Spleen (tissue), 11 donors: ENCODE data around the gene GBX2. TPM values are rescaled to one million over a fixed set of nuclear protein-coding genes. Genes with fewer than 3 reads are reported as not detected.

ENCODE experiments used
- DNase-seq: peaks from one replicate; pipeline ENCODE4 v3.0.0-alpha.2; 2020
- H3K27ac ChIP-seq, 8 donors: fragments of 200-600 bp; sonication (generic) in 7 of 8; 1 replicate in 4 of 8; 2 replicates in 4 of 8; pipeline versions ENCODE4 v1.5.0 to v1.8.0; 2016 to 2021; ENCODE audit warnings: inconsistent platforms in 4 of 8, mild to moderate bottlenecking in 4 of 8, moderate library complexity in 1 of 8
- H3K27me3 ChIP-seq, 7 donors: fragments of 200-600 bp; sonication (generic) in 6 of 7; replicated peaks in 1 of 7; 1 replicate in 4 of 7; 2 replicates in 3 of 7; pipeline versions ENCODE4 v1.5.0 to v1.8.0; 2016 to 2021; ENCODE audit warnings: inconsistent platforms in 3 of 7, mild to moderate bottlenecking in 1 of 7
- H3K36me3 ChIP-seq, 6 donors: fragments of 200-600 bp; sonication (generic) in 5 of 6; 1 replicate in 4 of 6; 2 replicates in 2 of 6; pipeline versions ENCODE4 v1.5.0 to v1.8.0; 2016 to 2021; ENCODE audit warnings: inconsistent platforms in 2 of 6
- H3K4me1 ChIP-seq, 6 donors: fragments of 200-600 bp; sonication (generic) in 5 of 6; 1 replicate in 3 of 6; 2 replicates in 3 of 6; pipeline versions ENCODE4 v1.5.0 to v1.8.0; 2016 to 2021; ENCODE audit warnings: inconsistent platforms in 3 of 6
- H3K4me3 ChIP-seq, 8 donors: fragments of 200-600 bp; sonication (generic) in 7 of 8; 1 replicate in 4 of 8; 2 replicates in 4 of 8; pipeline versions ENCODE4 v1.5.0 to v1.8.0; 2016 to 2021; ENCODE audit warnings: inconsistent platforms in 4 of 8, mild to moderate bottlenecking in 4 of 8, moderate library complexity in 2 of 8
- H3K9me3 ChIP-seq, 8 donors: fragments of 200-600 bp; sonication (generic) in 7 of 8; 1 replicate in 4 of 8; 2 replicates in 4 of 8; pipeline versions ENCODE4 v1.5.0 to v1.8.0; 2016 to 2021; ENCODE audit warnings: inconsistent platforms in 4 of 8
- POLR2A ChIP-seq, 3 donors: fragments of 450-650 bp; IDR thresholded peaks; one replicate each; pipeline ENCODE4 v1.5.1; 2017; ENCODE audit warnings: antibody characterized with exemption in 3 of 3, mild to moderate bottlenecking in 1 of 3
- POLR2AphosphoS5 ChIP-seq, 3 donors: sonication (generic); formaldehyde crosslinking; IDR thresholded peaks; one replicate each; pipeline ENCODE4 v1.5.1; 2017; ENCODE audit warnings: antibody characterized with exemption in 3 of 3
- WGBS, 5 donors: extraction: QIAGEN DNeasy Blood & Tissue Kit in 3 of 5; methylation state at CpG; one replicate each; pipeline versions ENCODE4 v1.1.5 to v1.1.7; 2013 to 2018; 5-methylcytosine and 5-hydroxymethylcytosine counted together
- intact Hi-C: fragments of 100-400 bp; cut with DNase I; formaldehyde crosslinking; loops from one replicate; pipeline ENCODE4 v1.15.0; 2023; ENCODE audit warnings: low total_unique reads
- polyA plus RNA-seq, 3 donors: library from polyadenylated mRNA; stranded (reverse); fragments of 200-250 nt; gene quantifications; one replicate each; pipeline ENCODE4 v1.2.1, GENCODE V29; 2013
- total RNA-seq, 7 donors: library from RNA; depleted of rRNA in 3 of 7; stranded (reverse); fragments of >200 nt in 3 of 7; fragmentation: NEBNext Ultra II Directional in 4 of 7; extraction: Animal tissue kit (Norgen Biotek cat#: 25700) in 4 of 7; gene quantifications; one replicate each; pipeline versions ENCODE4 v1.1.0 to v1.2.1, GENCODE V29; 2016 to 2021
- TF ChIP-seq, protein P1 (sequence below), 11 experiments: fragments of 200-600 bp in 7 of 11; fragments of 450-650 bp in 4 of 11; sonication (generic) in 4 of 11; IDR thresholded peaks in 8 of 11; conservative IDR thresholded peaks in 3 of 11; 1 replicate in 7 of 11; 2 replicates in 4 of 11; pipeline versions ENCODE4 v1.4.0 to v1.8.0; 2016 to 2021; ENCODE audit warnings: antibody characterized with exemption in 11 of 11, inconsistent platforms in 4 of 11, mild to moderate bottlenecking in 1 of 11
- donor health status: healthy with polysubstance abuse.
- donor health status: DM: no; HTN: no; CAD: no; lungs with moderate emphysema.
- donor health status: DM: no; HTN: no; CAD: no.
- donor health status: Bipolar disorder and iron deficiency.
- donor health status: healthy.
- donor health status: DM: no; HTN: no; CAD: no.
- donor health status: DM: yes; HTN: yes; CAD: no.

The GBX2 gene
- total and polyA plus RNA-seq, 10 donors = 0.69 TPM; not detected in 9

DNA sequence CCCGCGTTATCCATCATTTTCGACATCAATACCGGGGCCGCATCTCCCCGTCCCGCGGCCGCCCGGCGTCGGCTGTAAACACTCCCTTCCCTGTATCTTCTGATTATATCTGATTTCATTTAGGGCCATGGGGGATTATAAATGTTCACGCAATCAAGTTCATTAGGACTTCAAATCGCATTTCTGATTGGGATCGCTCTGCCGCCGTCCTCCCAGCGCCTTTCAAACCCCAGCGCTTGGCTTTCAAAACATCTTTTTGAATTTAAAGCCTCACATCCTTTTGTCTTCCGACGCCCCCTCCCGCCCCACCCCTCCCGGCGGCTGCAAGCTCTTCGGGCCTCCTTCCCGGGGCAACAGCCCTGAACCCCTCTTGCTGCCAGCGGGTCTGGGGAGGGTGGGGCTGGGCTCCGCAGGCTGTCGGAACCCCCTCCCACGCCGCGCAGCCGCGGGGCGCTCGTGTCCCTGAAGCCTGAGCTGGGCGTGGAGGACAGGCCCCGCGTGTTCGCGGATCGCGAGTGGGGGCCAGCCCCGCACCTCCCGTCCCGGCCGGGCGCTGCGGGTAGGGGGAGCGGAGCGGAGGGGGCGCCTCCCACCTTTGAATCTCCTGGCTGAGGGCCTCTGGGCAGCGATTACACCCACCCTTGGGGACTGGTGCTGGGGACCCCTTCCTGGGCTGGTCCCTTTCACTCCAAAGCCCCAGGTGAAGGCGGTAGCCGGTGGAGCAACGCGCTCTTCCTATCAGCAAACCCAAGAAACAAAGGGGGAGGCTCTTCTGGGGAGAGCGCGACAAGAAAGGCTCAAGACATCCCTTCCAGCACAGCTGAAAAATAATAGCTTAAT is 11.3 kb upstream of the GBX2 start:
- Histone ChIP-seq H3K36me3 (no peaks in the 10 kb centered on the region), H3K4me3 (peak overlapping the region in 1 of 8 donors; percentile 21), H3K27ac (no peak overlapping the region), H3K9me3 (peaks cover 0 to 3% (median 0%) of the 10 kb centered on the region in 8 donors), H3K4me1 (peaks cover 0 to 26% (median 18%) of the 10 kb centered on the region in 6 donors), H3K27me3 (peaks cover 12 to 100% (median 76%) of the 10 kb centered on the region in 7 donors)
- DNase-seq = no peak
- WGBS, 5 donors = 6 to 11% (median 7%) methylated on average over 46 to 59 of the region's 59 CpGs
- intact Hi-C loops = loop anchor here (10.0 kb wide), 1 partner anchor 405 kb away; no protein-coding TSS in a partner anchor
- TF ChIP-seq POLR2A (IDR thresholded peaks at IDR 0.05) (no peak), POLR2AphosphoS5 (IDR thresholded peaks at IDR 0.05) (no peak)
- TF ChIP-seq, protein P1, sequence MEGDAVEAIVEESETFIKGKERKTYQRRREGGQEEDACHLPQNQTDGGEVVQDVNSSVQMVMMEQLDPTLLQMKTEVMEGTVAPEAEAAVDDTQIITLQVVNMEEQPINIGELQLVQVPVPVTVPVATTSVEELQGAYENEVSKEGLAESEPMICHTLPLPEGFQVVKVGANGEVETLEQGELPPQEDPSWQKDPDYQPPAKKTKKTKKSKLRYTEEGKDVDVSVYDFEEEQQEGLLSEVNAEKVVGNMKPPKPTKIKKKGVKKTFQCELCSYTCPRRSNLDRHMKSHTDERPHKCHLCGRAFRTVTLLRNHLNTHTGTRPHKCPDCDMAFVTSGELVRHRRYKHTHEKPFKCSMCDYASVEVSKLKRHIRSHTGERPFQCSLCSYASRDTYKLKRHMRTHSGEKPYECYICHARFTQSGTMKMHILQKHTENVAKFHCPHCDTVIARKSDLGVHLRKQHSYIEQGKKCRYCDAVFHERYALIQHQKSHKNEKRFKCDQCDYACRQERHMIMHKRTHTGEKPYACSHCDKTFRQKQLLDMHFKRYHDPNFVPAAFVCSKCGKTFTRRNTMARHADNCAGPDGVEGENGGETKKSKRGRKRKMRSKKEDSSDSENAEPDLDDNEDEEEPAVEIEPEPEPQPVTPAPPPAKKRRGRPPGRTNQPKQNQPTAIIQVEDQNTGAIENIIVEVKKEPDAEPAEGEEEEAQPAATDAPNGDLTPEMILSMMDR (IDR thresholded peaks at IDR 0.05 in 8 of 11, conservative IDR thresholded peaks at IDR 0.05 in 3 of 11) = peak in 1 of 11 experiments; percentile 10

DNA sequence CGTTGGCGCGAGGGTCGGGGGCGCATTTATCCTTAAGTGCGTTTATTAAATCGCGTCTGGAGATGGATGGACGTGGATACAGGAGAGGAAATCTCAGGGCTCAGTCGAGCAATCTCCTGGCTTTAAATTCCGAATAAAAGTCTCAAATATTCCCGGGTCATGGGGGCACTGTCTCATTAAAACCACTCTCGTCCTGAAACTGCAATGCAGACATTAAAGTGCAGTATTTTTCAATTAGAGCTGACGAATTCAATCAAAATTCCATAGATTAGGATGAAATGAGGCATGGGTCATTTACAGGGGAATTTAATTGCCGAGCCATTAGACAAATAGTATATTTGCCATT is 10.7 kb upstream of the GBX2 start:
- H3K4me1 ChIP-seq = peaks cover 0 to 26% (median 18%) of the 10 kb centered on the region in 6 donors
- peaks cover 12 to 100% (median 82%) of the 10 kb centered on the region in 7 donors for H3K27me3 ChIP-seq
- no peaks in the 10 kb centered on the region for H3K9me3 ChIP-seq
- TF ChIP-seq, protein P1 (IDR thresholded peaks at IDR 0.05 in 8 of 11, conservative IDR thresholded peaks at IDR 0.05 in 3 of 11) = no peak
- no peak for TF ChIP-seq POLR2AphosphoS5 (IDR thresholded peaks at IDR 0.05)
- no peak for TF ChIP-seq POLR2A (IDR thresholded peaks at IDR 0.05)
- no peak overlapping the region for H3K27ac ChIP-seq
- 5 to 9% (median 7%) methylated on average over 15 of the region's 15 CpGs for WGBS, 5 donors
- DNase-seq = no peak
- intact Hi-C loops = no loop called here
- H3K4me3 ChIP-seq = peak overlapping the region in 1 of 8 donors; percentile 48
- no peaks in the 10 kb centered on the region for H3K36me3 ChIP-seq

DNA sequence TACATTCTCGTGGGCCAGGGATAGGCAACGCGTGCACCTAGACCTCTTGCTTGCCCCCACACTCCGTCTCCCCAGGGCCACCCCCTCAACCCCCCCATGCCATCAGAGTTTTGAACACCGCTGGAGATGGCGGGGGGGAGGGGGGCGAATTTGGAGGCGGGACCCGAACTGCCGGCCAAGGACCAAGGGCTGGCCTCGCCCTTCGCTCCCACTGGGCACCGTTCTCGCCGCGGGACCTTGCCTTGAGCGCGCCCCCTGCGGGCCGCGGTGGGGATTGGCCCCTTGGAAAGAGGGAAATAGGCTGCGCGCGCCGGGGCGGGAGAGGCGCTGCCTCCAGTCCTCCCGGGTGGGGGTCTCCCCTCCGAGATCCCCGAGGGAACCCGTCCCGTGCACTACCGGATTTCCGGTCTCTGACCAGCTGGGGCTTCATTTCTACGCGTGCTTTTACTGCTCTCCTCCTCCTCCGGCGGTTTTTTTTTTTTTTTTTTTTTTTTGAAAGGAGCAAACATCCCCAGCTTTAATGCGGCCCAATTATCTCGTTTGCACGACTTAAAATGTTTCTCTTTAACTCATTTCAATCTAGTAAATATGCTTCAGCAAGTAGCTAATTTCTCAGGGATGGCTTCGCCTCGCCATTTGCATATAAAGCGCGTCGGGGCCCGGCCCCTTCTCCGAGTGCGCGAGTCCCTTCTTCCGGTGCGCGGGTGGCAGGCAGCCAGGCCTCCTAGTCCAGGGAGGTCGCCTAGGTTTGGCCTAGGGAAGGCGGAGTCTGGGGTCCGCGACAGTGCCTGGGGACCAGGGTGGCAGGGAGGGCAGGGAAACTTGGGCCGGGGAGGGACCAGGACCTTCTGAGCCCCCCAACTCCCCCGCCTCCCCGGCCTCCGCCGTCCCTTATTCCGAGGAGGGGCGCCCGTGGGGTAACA is 10.0 kb upstream of the GBX2 start:
- intact Hi-C loops = no loop called here
- WGBS, 5 donors = 4 to 10% (median 6%) methylated on average over 58 to 65 of the region's 65 CpGs

More for the DNA sequence above, 10.0 kb upstream of the GBX2 start:
- TF ChIP-seq POLR2A (IDR thresholded peaks at IDR 0.05) (no peak), POLR2AphosphoS5 (IDR thresholded peaks at IDR 0.05) (peak in 1 of 3 donors; percentile 35)
- TF ChIP-seq, protein P1 (IDR thresholded peaks at IDR 0.05 in 8 of 11, conservative IDR thresholded peaks at IDR 0.05 in 3 of 11) = peak in 8 of 11 experiments; percentile 33 to 70 (median 60)
- peaks cover 0 to 31% (median 18%) of the 10 kb centered on the region in 6 donors for H3K4me1 ChIP-seq
- no peak overlapping the region for H3K27ac ChIP-seq
- H3K36me3 ChIP-seq = no peaks in the 10 kb centered on the region
- H3K4me3 ChIP-seq = peak overlapping the region in 6 of 8 donors; percentile 15 to 48 (median 19)
- peaks cover 12 to 100% (median 88%) of the 10 kb centered on the region in 7 donors for H3K27me3 ChIP-seq
- DNase-seq = no peak
- H3K9me3 ChIP-seq = no peaks in the 10 kb centered on the region
